Epithelial cell of proximal tubule (primary cell): ENCODE data around the gene UST. TPM values are rescaled to one million over a fixed set of nuclear protein-coding genes. Genes with fewer than 3 reads are reported as not detected.
"Not testable (repeated sequence)": the region's sequence is repeated elsewhere in the genome, so short reads cannot be mapped to it uniquely, and the experiment has no call there.

Experiments used
- DNase-seq: peaks from one replicate; pipeline ENCODE4 v3.0.0-alpha.2; 2011; ENCODE audit warnings: low read depth
- H3K4me3 ChIP-seq: 2 replicates; pipeline ENCODE4 v1.5.1; 2011; ENCODE audit warnings: low read depth, mild to moderate bottlenecking, low read length
- CTCF ChIP-seq: conservative IDR thresholded peaks from 2 replicates; pipeline ENCODE4 v1.5.1; 2012; ENCODE audit warnings: low read depth, mild to moderate bottlenecking, low read length
- total RNA-seq: library from RNA; depleted of rRNA; stranded (reverse); fragments of >200 nt; gene quantifications from 2 replicates; pipeline ENCODE4 v1.2.3, GENCODE V29; 2015

UST gene
- total RNA-seq, 1 donor from 2014 or later: 1.1 TPM

- TF ChIP-seq CTCF: no peak
- H3K4me3 ChIP-seq: no peak overlapping the region
- DNase-seq: no peak
These were observed 254.6 kb downstream of the UST start for GRCh38 chr6:149001422-149001821.

- no peak overlapping the region for H3K4me3 ChIP-seq
- no peak for DNase-seq
- TF ChIP-seq CTCF: no peak
These were observed 256.7 kb downstream of the UST start for GRCh38 chr6:149003560-149003959.

- DNase-seq: no peak
- TF ChIP-seq CTCF: no peak
- no peak overlapping the region for H3K4me3 ChIP-seq
These were observed 257.8 kb downstream of the UST start for GRCh38 chr6:149004664-149005063.

- DNase-seq, H3K4me3 ChIP-seq: not testable (repeated sequence)
These were observed 259.4 kb downstream of the UST start for GRCh38 chr6:149006236-149006635.

- DNase-seq: no peak
- no peak overlapping the region for H3K4me3 ChIP-seq
- TF ChIP-seq CTCF: no peak
These were observed 259.8 kb downstream of the UST start for GRCh38 chr6:149006671-149007070.

- no peak overlapping the region for H3K4me3 ChIP-seq
- DNase-seq: no peak
- TF ChIP-seq CTCF: no peak
These were observed 261.0 kb downstream of the UST start for GRCh38 chr6:149007846-149008245.

GRCh38 chr6:149008741-149009140, 261.9 kb downstream of the UST start:
- no peak for DNase-seq
- no peak overlapping the region for H3K4me3 ChIP-seq
- no peak for TF ChIP-seq CTCF

GRCh38 chr6:149012040-149012545, 265.3 kb downstream of the UST start:
- H3K4me3 ChIP-seq: no peak overlapping the region
- DNase-seq: peak; percentile 80

More at GRCh38 chr6:149012040-149012545, 265.3 kb downstream of the UST start:
- no peak for TF ChIP-seq CTCF
